Cardiac muscle cell (in vitro differentiated cells and primary cell): ENCODE data around the gene GINS1. TPM values are rescaled to one million over a fixed set of nuclear protein-coding genes. Genes with fewer than 3 reads are reported as not detected.

ENCODE experiments used
- DNase-seq, 2 donors: peaks; one replicate each; pipeline versions ENCODE4 v3.0.0 to v3.0.0-alpha.2; 2010 to 2017; ENCODE audit warnings: low read depth in 1 of 2, low spot score in 1 of 2
- H3K27ac ChIP-seq: fragments of 200-600 bp; sonication (generic); 2 replicates; pipeline ENCODE4 v1.5.1; 2016
- H3K27me3 ChIP-seq: fragments of 200-600 bp; sonication (generic); 2 replicates; pipeline ENCODE4 v1.6.0; 2016; ENCODE audit warnings: control low read depth
- H3K36me3 ChIP-seq: fragments of 200-600 bp; sonication (generic); 2 replicates; pipeline ENCODE4 v1.5.1; 2016; ENCODE audit warnings: control low read depth
- H3K4me1 ChIP-seq: fragments of 200-600 bp; sonication (generic); 2 replicates; pipeline ENCODE4 v1.8.1; 2017; ENCODE audit warnings: low read depth, mild to moderate bottlenecking, mixed run types
- H3K4me3 ChIP-seq: fragments of 200-600 bp; sonication (generic); 2 replicates; pipeline ENCODE4 v1.5.1; 2016; ENCODE audit warnings: mild to moderate bottlenecking
- H3K9me3 ChIP-seq: fragments of 200-600 bp; sonication (generic); 2 replicates; pipeline ENCODE4 v1.5.1; 2017; ENCODE audit warnings: low read depth, mild to moderate bottlenecking, control low read depth
- polyA plus RNA-seq: library from polyadenylated mRNA; unstranded; fragments of >200 nt; fragmentation: Nextera tagmentation; extraction: Ambion mirVana; gene quantifications from 2 replicates; pipeline ENCODE4 v1.2.1, GENCODE V29; 2016
- total RNA-seq: library from RNA; depleted of rRNA; stranded (reverse); fragments of >200 nt; gene quantifications from 2 replicates; pipeline ENCODE4 v1.2.3, GENCODE V29; 2016
- TF ChIP-seq, protein P1 (sequence below): IDR thresholded peaks from 2 replicates; pipeline ENCODE4 v1.5.1; 2012; ENCODE audit warnings: low read depth, mild to moderate bottlenecking, low read length

The GINS1 gene
- total and polyA plus RNA-seq, 2 experiments from 2014 or later, result 9.6 to 10.5 TPM

DNA sequence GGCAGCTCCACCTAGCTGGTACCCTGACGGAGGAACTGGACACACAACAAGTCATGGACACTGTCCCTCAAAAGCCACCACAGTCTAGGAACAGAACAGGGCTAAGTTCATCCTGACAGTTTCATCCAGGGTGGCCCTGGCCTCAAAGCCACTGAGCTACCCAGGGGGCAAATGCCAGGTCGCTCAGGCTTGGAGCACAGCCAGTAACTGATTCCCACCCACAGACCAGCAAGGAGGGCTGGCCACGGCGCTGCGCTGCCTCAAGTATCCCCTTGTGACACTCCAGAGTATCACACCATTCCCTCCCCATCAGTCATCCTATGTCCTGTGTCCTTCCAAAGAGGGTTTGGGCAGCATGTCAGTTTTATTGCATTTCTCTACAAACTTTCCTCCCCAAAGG is 72.2 kb downstream of the GINS1 start:
- no peak for DNase-seq
- H3K27me3 ChIP-seq, result no peaks in the 10 kb centered on the region
- no peaks in the 10 kb centered on the region for H3K4me1 ChIP-seq
- TF ChIP-seq, protein P1, sequence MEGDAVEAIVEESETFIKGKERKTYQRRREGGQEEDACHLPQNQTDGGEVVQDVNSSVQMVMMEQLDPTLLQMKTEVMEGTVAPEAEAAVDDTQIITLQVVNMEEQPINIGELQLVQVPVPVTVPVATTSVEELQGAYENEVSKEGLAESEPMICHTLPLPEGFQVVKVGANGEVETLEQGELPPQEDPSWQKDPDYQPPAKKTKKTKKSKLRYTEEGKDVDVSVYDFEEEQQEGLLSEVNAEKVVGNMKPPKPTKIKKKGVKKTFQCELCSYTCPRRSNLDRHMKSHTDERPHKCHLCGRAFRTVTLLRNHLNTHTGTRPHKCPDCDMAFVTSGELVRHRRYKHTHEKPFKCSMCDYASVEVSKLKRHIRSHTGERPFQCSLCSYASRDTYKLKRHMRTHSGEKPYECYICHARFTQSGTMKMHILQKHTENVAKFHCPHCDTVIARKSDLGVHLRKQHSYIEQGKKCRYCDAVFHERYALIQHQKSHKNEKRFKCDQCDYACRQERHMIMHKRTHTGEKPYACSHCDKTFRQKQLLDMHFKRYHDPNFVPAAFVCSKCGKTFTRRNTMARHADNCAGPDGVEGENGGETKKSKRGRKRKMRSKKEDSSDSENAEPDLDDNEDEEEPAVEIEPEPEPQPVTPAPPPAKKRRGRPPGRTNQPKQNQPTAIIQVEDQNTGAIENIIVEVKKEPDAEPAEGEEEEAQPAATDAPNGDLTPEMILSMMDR, result no peak
- no peaks in the 10 kb centered on the region for H3K9me3 ChIP-seq
- H3K27ac ChIP-seq, result no peak overlapping the region
- H3K4me3 ChIP-seq, result no peak overlapping the region
- H3K36me3 ChIP-seq, result peaks cover 29% of the 10 kb centered on the region

DNA sequence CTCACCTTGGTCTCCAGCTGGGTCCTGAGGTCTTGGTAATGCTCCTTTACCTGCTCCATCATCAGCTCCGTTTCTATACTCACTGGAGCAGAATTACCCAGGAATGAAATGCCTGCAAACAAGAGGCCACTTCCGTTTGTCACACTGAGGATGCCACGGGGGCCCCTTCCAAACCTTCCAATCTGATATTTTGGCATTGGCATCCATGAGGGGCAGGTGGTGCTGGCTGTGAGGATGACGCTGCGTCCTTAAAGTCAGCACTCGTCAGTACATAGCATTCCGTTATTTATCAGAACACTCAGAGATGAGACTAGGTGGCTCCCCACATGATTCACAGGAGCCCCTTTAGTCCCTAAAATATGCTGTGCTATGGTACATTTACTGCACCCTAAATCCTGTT is 72.7 kb downstream of the GINS1 start:
- no peaks in the 10 kb centered on the region for H3K27me3 ChIP-seq
- no peaks in the 10 kb centered on the region for H3K9me3 ChIP-seq
- no peak overlapping the region for H3K27ac ChIP-seq
- TF ChIP-seq, protein P1, result no peak
- no peak overlapping the region for H3K4me3 ChIP-seq
- H3K4me1 ChIP-seq, result no peaks in the 10 kb centered on the region
- peaks cover 32% of the 10 kb centered on the region for H3K36me3 ChIP-seq
- no peak for DNase-seq

DNA sequence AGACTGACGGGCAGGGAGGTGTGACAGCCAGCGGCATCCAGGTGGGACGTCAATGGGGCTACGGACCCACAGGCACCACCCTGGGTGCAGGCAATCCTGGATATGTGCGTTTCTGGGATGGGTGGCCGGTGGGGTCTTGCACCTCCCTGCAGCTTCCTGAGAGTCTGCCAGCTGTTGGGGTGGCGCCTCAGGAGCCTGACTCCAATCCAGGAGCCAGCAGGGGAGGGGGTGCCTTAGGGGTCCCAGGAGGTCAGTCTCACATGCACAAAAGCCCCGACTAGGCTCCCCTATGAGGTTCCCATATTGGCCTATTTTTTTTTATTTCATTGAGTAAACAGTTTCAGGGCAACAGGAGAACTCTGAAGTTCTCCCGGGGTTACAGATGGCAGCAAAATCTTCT is 73.3 kb downstream of the GINS1 start:
- TF ChIP-seq, protein P1, result no peak
- H3K36me3 ChIP-seq, result peaks cover 32% of the 10 kb centered on the region
- H3K4me3 ChIP-seq, result no peak overlapping the region
- no peaks in the 10 kb centered on the region for H3K9me3 ChIP-seq
- no peak for DNase-seq
- H3K4me1 ChIP-seq, result no peaks in the 10 kb centered on the region
- no peaks in the 10 kb centered on the region for H3K27me3 ChIP-seq
- H3K27ac ChIP-seq, result no peak overlapping the region

DNA sequence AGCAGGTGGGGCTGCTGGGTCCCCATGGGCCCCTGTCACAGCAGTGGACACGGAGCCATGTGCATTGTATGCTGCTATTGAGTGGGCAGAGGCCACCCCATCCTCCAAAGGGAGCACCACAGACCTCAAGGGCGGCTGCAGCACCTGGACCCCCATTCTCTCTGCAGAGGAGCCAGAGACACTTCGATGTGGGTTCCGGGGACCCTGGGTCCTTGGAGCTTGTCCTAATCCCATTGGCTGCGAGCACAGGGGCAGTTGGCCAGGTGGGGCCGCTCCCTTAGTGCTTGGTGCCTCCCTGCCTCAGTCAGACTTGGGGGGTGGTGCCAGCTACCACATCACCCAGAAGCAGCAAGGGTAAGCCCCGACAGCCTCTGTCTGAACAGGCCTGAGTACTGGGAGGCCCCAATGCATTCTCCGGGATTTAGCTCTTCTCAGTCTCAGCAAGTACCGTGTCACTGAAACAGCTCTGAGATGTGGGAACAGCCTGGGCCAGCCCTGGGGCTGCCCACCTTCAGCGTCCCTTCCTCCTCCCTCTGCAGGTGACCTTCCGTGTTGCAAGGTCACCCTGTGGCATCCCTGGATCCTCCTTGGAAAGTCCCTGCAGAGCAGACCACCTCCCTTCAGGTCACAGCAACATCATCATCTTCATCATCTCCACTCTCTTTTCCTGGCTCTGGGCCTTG is 73.9 kb downstream of the GINS1 start:
- Histone ChIP-seq H3K4me1 (no peaks in the 10 kb centered on the region), H3K36me3 (peaks cover 32% of the 10 kb centered on the region), H3K27me3 (no peaks in the 10 kb centered on the region), H3K4me3 (no peak overlapping the region), H3K9me3 (no peaks in the 10 kb centered on the region), H3K27ac (no peak overlapping the region)
- TF ChIP-seq, protein P1, result no peak
- no peak for DNase-seq

DNA sequence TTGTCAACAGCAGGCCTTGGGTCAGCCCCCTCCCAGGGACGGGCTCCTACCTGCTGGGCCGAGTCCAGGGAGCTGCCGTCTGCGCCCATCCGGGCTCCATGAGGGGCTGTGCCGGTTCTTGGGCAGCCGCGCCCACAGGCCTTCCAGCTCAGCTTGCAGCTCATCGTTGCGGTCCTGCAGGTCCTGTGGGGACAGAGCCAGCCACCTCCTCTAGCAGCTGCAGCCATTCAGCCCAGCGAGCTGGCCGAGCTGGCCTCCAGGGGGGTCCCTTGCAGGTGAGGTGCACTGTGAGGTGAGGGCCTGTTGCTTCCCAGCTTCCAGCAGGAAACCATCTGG is 74.4 kb downstream of the GINS1 start:
- H3K4me3 ChIP-seq, result no peak overlapping the region
- H3K27me3 ChIP-seq, result no peaks in the 10 kb centered on the region
- H3K9me3 ChIP-seq, result no peaks in the 10 kb centered on the region
- TF ChIP-seq, protein P1, result no peak
- H3K27ac ChIP-seq, result no peak overlapping the region
- H3K36me3 ChIP-seq, result peaks cover 32% of the 10 kb centered on the region
- no peak for DNase-seq
- no peaks in the 10 kb centered on the region for H3K4me1 ChIP-seq
